ENCODE results near the gene NCL.

- TF ChIP-seq, protein P1, sequence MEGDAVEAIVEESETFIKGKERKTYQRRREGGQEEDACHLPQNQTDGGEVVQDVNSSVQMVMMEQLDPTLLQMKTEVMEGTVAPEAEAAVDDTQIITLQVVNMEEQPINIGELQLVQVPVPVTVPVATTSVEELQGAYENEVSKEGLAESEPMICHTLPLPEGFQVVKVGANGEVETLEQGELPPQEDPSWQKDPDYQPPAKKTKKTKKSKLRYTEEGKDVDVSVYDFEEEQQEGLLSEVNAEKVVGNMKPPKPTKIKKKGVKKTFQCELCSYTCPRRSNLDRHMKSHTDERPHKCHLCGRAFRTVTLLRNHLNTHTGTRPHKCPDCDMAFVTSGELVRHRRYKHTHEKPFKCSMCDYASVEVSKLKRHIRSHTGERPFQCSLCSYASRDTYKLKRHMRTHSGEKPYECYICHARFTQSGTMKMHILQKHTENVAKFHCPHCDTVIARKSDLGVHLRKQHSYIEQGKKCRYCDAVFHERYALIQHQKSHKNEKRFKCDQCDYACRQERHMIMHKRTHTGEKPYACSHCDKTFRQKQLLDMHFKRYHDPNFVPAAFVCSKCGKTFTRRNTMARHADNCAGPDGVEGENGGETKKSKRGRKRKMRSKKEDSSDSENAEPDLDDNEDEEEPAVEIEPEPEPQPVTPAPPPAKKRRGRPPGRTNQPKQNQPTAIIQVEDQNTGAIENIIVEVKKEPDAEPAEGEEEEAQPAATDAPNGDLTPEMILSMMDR (conservative IDR thresholded peaks at IDR 0.05; ENCODE audit: low read length): no peak
- no peak for TF ChIP-seq EZH2phosphoT487 (IDR thresholded peaks at IDR 0.05; ENCODE audit: borderline replicate concordance)
Measured at GRCh38 chr2:231467613-231468530, 3.6 kb upstream of the NCL start.

Measured in Loucy (cell line).